ENCODE results near the gene NOL6.
"Not testable (repeated sequence)": the region's sequence is repeated elsewhere in the genome, so short reads cannot be mapped to it uniquely, and the experiment has no call there.

Gene NOL6

GRCh38 chr9:33455945-33456344 is 17.8 kb downstream of the NOL6 start:
- H3K4me3 ChIP-seq (replicated peaks; ENCODE audit: low read depth, low read length): no peak overlapping the region
- TF ChIP-seq CTCF (IDR thresholded peaks at IDR 0.05; ENCODE audit: low read depth, low read length, missing control alignments): no peak
- no peak for DNase-seq (ENCODE audit: extremely low read depth, low read depth)

GRCh38 chr9:33455456-33455855 is 18.3 kb downstream of the NOL6 start:
- DNase-seq (ENCODE audit: extremely low read depth, low read depth); H3K4me3 ChIP-seq (replicated peaks; ENCODE audit: low read depth, low read length): not testable (repeated sequence)

GRCh38 chr9:33454661-33455026 is 19.1 kb downstream of the NOL6 start:
- not testable (repeated sequence) for H3K4me3 ChIP-seq (replicated peaks; ENCODE audit: low read depth, low read length); DNase-seq (ENCODE audit: extremely low read depth, low read depth)

- TF ChIP-seq CTCF (IDR thresholded peaks at IDR 0.05; ENCODE audit: low read depth, low read length, missing control alignments): no peak
- no peak overlapping the region for H3K4me3 ChIP-seq (replicated peaks; ENCODE audit: low read depth, low read length)
- DNase-seq (ENCODE audit: extremely low read depth, low read depth): no peak
Observed at GRCh38 chr9:33453999-33454660, 19.6 kb downstream of the NOL6 start.

GRCh38 chr9:33453286-33453860 is 20.4 kb downstream of the NOL6 start:
- DNase-seq (ENCODE audit: extremely low read depth, low read depth): no peak
- no peak overlapping the region for H3K4me3 ChIP-seq (replicated peaks; ENCODE audit: low read depth, low read length)
- no peak for TF ChIP-seq CTCF (IDR thresholded peaks at IDR 0.05; ENCODE audit: low read depth, low read length, missing control alignments)

- peak; percentile 92 for TF ChIP-seq CTCF (IDR thresholded peaks at IDR 0.05; ENCODE audit: low read depth, low read length, missing control alignments)
- DNase-seq (ENCODE audit: extremely low read depth, low read depth): peak; percentile 60
- no peak overlapping the region for H3K4me3 ChIP-seq (replicated peaks; ENCODE audit: low read depth, low read length)
Observed at GRCh38 chr9:33452828-33453271, 20.9 kb downstream of the NOL6 start.

GRCh38 chr9:33450621-33451146 is 23.0 kb downstream of the NOL6 start:
- H3K4me3 ChIP-seq (replicated peaks; ENCODE audit: low read depth, low read length): no peak overlapping the region
- no peak for TF ChIP-seq CTCF (IDR thresholded peaks at IDR 0.05; ENCODE audit: low read depth, low read length, missing control alignments)
- no peak for DNase-seq (ENCODE audit: extremely low read depth, low read depth)

GRCh38 chr9:33449715-33450114 is 24.0 kb downstream of the NOL6 start:
- no peak for DNase-seq (ENCODE audit: extremely low read depth, low read depth)
- TF ChIP-seq CTCF (IDR thresholded peaks at IDR 0.05; ENCODE audit: low read depth, low read length, missing control alignments): no peak
- H3K4me3 ChIP-seq (replicated peaks; ENCODE audit: low read depth, low read length): no peak overlapping the region

Measured in HFF-Myc (cell line).